ENCODE results near the gene TFDP1.

DNA sequence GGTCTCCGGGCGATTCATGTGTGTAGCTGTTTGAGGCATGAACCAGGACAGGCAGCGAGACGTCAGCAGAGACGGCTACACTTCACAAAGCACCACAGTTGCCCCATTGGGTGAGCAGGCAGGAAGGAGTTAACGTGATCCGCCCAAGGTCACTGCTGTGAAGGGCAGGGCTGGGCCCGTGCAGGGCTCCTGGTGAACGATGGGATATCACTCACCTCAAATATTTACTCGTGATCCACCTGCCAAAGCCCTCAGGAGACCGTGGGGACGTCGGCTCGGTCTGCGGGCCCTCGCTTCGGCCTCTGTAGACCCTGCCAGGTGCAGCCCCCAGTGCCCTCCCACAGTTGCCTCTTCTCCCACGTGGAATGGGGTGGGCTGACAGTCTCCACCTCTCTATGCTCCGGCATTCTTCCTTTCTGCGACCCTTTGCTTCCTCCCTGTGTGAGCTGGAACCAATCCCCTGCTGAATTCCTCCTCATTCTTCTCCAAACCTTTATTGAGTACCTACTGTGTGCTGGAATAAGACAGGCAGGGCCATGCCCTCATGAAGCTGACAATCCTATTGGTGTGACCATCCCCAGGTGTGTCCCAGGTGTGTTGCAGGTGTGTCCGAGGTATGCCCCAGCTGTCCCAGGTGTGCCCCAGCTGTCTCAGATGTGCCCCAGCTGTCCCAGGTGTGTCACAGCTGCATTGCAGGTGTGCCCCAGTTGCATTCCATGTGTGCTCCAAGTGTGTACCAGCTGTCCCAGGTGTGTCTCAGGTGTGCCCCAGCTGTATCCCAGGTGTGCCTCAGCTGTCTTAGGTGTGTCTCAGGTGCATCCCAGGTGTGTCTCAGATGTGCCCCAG, 80.4 kb downstream of the TFDP1 start:
- TF ChIP-seq, protein P1, sequence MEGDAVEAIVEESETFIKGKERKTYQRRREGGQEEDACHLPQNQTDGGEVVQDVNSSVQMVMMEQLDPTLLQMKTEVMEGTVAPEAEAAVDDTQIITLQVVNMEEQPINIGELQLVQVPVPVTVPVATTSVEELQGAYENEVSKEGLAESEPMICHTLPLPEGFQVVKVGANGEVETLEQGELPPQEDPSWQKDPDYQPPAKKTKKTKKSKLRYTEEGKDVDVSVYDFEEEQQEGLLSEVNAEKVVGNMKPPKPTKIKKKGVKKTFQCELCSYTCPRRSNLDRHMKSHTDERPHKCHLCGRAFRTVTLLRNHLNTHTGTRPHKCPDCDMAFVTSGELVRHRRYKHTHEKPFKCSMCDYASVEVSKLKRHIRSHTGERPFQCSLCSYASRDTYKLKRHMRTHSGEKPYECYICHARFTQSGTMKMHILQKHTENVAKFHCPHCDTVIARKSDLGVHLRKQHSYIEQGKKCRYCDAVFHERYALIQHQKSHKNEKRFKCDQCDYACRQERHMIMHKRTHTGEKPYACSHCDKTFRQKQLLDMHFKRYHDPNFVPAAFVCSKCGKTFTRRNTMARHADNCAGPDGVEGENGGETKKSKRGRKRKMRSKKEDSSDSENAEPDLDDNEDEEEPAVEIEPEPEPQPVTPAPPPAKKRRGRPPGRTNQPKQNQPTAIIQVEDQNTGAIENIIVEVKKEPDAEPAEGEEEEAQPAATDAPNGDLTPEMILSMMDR (IDR thresholded peaks at IDR 0.05), result no peak
- no peak for TF ChIP-seq POLR2A (IDR thresholded peaks at IDR 0.05)
- TF ChIP-seq POLR2AphosphoS5 (IDR thresholded peaks at IDR 0.05), result no peak

All from breast epithelium (tissue), 3 donors.